ENCODE data around the gene SLC16A11.

- TF ChIP-seq CTCF (IDR thresholded peaks at IDR 0.05), result no peak
- no peak for TF ChIP-seq EZH2 (IDR thresholded peaks at IDR 0.05; ENCODE audit: borderline replicate concordance, insufficient read depth, low read depth, low read length, poor library complexity, severe bottlenecking)
Measured at GRCh38 chr17:7084088-7084487, 40.2 kb upstream of the SLC16A11 start.

Measured in B cell (primary cell).